Hypothalamus (tissue), 51 donors: ENCODE measurements around the gene KCNQ2.
"Not testable (repeated sequence)": the region's sequence is repeated elsewhere in the genome, so short reads cannot be mapped to it uniquely, and the experiment has no call there.

Source experiments
- DNase-seq, 51 donors: peaks; one replicate each; lab custom pipeline; 2025; lab: John Stamatoyannopoulos, UW

KCNQ2 gene

GRCh38 chr20:63492518-63492917, 20.1 kb upstream of the KCNQ2 start:
- DNase-seq: no peak

- no peak for DNase-seq
These were observed 19.3 kb upstream of the KCNQ2 start for GRCh38 chr20:63491635-63492230.

- DNase-seq: no peak
These were observed 18.6 kb upstream of the KCNQ2 start for GRCh38 chr20:63491078-63491477.

- no peak for DNase-seq
These were observed 18.0 kb upstream of the KCNQ2 start for GRCh38 chr20:63490416-63490815.

GRCh38 chr20:63488315-63489251, 16.1 kb upstream of the KCNQ2 start:
- DNase-seq: no peak

- no peak for DNase-seq
These were observed 15.4 kb upstream of the KCNQ2 start for GRCh38 chr20:63487781-63488241.

GRCh38 chr20:63487116-63487764, 14.8 kb upstream of the KCNQ2 start:
- no peak for DNase-seq

- DNase-seq: no peak
These were observed 13.9 kb upstream of the KCNQ2 start for GRCh38 chr20:63486300-63486855.

- no peak for DNase-seq
These were observed 12.4 kb upstream of the KCNQ2 start for GRCh38 chr20:63484651-63485403.

GRCh38 chr20:63484236-63484635, 11.8 kb upstream of the KCNQ2 start:
- DNase-seq: no peak

- no peak for DNase-seq
These were observed 11.4 kb upstream of the KCNQ2 start for GRCh38 chr20:63483834-63484233.

GRCh38 chr20:63482021-63482587, 9.6 kb upstream of the KCNQ2 start:
- peak in 1 of 51 donors; percentile 10 for DNase-seq

GRCh38 chr20:63481503-63481902, 9.0 kb upstream of the KCNQ2 start:
- DNase-seq: no peak

GRCh38 chr20:63479695-63480419, 7.4 kb upstream of the KCNQ2 start:
- DNase-seq: not testable (repeated sequence)

- DNase-seq: no peak
These were observed 6.2 kb upstream of the KCNQ2 start for GRCh38 chr20:63478346-63479302.

- DNase-seq: no peak
These were observed 5.5 kb upstream of the KCNQ2 start for GRCh38 chr20:63477944-63478343.

- DNase-seq: no peak
These were observed 4.7 kb upstream of the KCNQ2 start for GRCh38 chr20:63477061-63477616.

- DNase-seq: no peak
These were observed 2.8 kb upstream of the KCNQ2 start for GRCh38 chr20:63475209-63475608.
